ENCODE data around the gene STK17A. TPM values are rescaled to one million over a fixed set of nuclear protein-coding genes. Genes with fewer than 3 reads are reported as not detected.

The STK17A gene
- polyA plus RNA-seq, 1 donor from 2014 or later, result 7.9 TPM

DNA sequence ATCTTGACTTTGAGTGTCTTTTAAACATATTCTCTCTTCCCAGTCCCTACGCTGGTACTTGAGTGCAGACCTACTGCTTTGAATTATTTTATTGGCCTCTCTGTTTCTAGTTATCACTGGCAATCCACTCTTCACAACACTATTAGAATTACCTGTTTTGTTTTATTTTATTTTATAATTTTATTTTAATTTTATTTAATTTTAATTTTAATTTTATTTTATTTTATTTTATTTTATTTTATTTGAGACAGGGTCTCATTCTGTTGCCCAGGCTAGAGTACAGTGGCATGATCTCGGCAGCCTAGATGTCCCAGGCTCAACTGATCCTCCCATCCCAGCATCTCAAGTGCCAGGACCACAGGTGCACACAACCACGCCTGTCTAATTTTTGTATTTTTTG lies 6.8 kb downstream of the STK17A start:
- no peak overlapping the region for H3K9ac ChIP-seq (ENCODE audit: low read length)
- H3F3A ChIP-seq (ENCODE audit: insufficient read depth, low read length, poor library complexity, severe bottlenecking), result no peaks in the 10 kb centered on the region
- H3K27ac ChIP-seq (ENCODE audit: low read length), result no peak overlapping the region
- no peak overlapping the region for H3K4me3 ChIP-seq (ENCODE audit: low read length)
- peaks cover 44% of the 10 kb centered on the region for H3K79me2 ChIP-seq (replicated peaks; ENCODE audit: insufficient read depth, low read length)
- no peaks in the 10 kb centered on the region for H3K36me3 ChIP-seq (ENCODE audit: insufficient read depth, low read length)
- no peaks in the 10 kb centered on the region for H3K9me2 ChIP-seq (ENCODE audit: insufficient read depth, low read length)
- H3K9me3 ChIP-seq (ENCODE audit: low read length), result no peaks in the 10 kb centered on the region
- no peak overlapping the region for H2AFZ ChIP-seq (ENCODE audit: low read depth, low read length)
- no peak overlapping the region for H3K4me2 ChIP-seq (ENCODE audit: low read length)
- H4K20me1 ChIP-seq (ENCODE audit: insufficient read depth), result no peaks in the 10 kb centered on the region
- no peaks in the 10 kb centered on the region for H3K27me3 ChIP-seq (ENCODE audit: insufficient read depth, low read depth, low read length)
- TF ChIP-seq TAF1 (IDR thresholded peaks at IDR 0.05; ENCODE audit: low read depth), result no peak
- TF ChIP-seq, protein P1, sequence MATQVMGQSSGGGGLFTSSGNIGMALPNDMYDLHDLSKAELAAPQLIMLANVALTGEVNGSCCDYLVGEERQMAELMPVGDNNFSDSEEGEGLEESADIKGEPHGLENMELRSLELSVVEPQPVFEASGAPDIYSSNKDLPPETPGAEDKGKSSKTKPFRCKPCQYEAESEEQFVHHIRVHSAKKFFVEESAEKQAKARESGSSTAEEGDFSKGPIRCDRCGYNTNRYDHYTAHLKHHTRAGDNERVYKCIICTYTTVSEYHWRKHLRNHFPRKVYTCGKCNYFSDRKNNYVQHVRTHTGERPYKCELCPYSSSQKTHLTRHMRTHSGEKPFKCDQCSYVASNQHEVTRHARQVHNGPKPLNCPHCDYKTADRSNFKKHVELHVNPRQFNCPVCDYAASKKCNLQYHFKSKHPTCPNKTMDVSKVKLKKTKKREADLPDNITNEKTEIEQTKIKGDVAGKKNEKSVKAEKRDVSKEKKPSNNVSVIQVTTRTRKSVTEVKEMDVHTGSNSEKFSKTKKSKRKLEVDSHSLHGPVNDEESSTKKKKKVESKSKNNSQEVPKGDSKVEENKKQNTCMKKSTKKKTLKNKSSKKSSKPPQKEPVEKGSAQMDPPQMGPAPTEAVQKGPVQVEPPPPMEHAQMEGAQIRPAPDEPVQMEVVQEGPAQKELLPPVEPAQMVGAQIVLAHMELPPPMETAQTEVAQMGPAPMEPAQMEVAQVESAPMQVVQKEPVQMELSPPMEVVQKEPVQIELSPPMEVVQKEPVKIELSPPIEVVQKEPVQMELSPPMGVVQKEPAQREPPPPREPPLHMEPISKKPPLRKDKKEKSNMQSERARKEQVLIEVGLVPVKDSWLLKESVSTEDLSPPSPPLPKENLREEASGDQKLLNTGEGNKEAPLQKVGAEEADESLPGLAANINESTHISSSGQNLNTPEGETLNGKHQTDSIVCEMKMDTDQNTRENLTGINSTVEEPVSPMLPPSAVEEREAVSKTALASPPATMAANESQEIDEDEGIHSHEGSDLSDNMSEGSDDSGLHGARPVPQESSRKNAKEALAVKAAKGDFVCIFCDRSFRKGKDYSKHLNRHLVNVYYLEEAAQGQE (IDR thresholded peaks at IDR 0.05; ENCODE audit: borderline replicate concordance), result no peak
- TF ChIP-seq, protein P2, sequence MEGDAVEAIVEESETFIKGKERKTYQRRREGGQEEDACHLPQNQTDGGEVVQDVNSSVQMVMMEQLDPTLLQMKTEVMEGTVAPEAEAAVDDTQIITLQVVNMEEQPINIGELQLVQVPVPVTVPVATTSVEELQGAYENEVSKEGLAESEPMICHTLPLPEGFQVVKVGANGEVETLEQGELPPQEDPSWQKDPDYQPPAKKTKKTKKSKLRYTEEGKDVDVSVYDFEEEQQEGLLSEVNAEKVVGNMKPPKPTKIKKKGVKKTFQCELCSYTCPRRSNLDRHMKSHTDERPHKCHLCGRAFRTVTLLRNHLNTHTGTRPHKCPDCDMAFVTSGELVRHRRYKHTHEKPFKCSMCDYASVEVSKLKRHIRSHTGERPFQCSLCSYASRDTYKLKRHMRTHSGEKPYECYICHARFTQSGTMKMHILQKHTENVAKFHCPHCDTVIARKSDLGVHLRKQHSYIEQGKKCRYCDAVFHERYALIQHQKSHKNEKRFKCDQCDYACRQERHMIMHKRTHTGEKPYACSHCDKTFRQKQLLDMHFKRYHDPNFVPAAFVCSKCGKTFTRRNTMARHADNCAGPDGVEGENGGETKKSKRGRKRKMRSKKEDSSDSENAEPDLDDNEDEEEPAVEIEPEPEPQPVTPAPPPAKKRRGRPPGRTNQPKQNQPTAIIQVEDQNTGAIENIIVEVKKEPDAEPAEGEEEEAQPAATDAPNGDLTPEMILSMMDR (IDR thresholded peaks at IDR 0.05; ENCODE audit: poor library complexity, severe bottlenecking), result no peak
- TF ChIP-seq EP300 (conservative IDR thresholded peaks at IDR 0.05; ENCODE audit: poor library complexity, severe bottlenecking), result no peak
- TF ChIP-seq SMC3 (conservative IDR thresholded peaks at IDR 0.05; ENCODE audit: poor library complexity), result no peak

DNA sequence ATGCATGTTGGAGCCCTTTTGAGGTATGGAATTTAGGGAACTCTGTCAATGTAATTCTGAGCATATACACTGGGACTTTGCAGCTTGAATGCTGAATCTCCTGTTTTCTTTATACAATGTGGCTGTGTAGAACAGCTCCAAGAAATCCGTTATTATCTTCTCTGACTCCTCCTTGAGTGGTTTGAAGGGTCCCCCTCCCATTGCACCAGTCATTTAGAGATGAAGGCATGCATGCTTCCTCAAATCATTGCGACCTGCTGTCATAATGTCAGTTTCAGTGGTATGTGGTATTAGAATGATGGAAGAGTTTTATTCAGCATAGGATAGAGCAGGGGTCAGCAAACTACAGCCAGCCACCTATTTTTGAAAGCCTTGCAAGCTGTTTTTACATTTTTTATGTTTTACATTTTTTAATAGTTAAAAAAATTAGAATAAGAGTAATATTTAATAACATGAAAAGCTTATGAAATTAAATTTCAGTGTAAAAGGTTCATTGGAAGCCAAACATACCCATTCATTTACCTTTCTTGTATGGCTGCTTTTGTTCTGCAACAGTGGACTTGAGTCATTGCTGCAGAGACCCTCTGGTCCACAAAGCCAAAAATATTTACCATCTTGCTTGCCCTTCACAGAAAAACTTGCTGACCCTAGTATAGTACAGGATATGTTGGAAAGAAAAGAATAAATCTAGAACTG lies 8.1 kb downstream of the STK17A start:
- Histone ChIP-seq H4K20me1 (ENCODE audit: insufficient read depth) (no peaks in the 10 kb centered on the region), H3K9me2 (ENCODE audit: insufficient read depth, low read length) (no peaks in the 10 kb centered on the region), H3K27ac (ENCODE audit: low read length) (peak overlapping the region; percentile 42), H3K27me3 (ENCODE audit: insufficient read depth, low read depth, low read length) (no peaks in the 10 kb centered on the region), H3K4me3 (ENCODE audit: low read length) (peak overlapping the region; percentile 42), H3F3A (ENCODE audit: insufficient read depth, low read length, poor library complexity, severe bottlenecking) (no peaks in the 10 kb centered on the region), H3K36me3 (ENCODE audit: insufficient read depth, low read length) (no peaks in the 10 kb centered on the region), H3K9me3 (ENCODE audit: low read length) (no peaks in the 10 kb centered on the region), H3K9ac (ENCODE audit: low read length) (peak overlapping the region; percentile 5), H3K79me2 (replicated peaks; ENCODE audit: insufficient read depth, low read length) (peaks cover 36% of the 10 kb centered on the region), H2AFZ (ENCODE audit: low read depth, low read length) (no peak overlapping the region), H3K4me2 (ENCODE audit: low read length) (peak overlapping the region; percentile 25)
- no peak for TF ChIP-seq MXI1 (conservative IDR thresholded peaks at IDR 0.05; ENCODE audit: poor library complexity, severe bottlenecking)
- no peak for TF ChIP-seq RAD21 (conservative IDR thresholded peaks at IDR 0.05)
- TF ChIP-seq, protein P1 (IDR thresholded peaks at IDR 0.05; ENCODE audit: borderline replicate concordance), result no peak
- no peak for TF ChIP-seq TAF1 (IDR thresholded peaks at IDR 0.05; ENCODE audit: low read depth)
- peak; percentile 30 for TF ChIP-seq POLR2AphosphoS5 (IDR thresholded peaks at IDR 0.05)
- no peak for TF ChIP-seq SMC3 (conservative IDR thresholded peaks at IDR 0.05; ENCODE audit: poor library complexity)
- TF ChIP-seq, protein P2 (IDR thresholded peaks at IDR 0.05; ENCODE audit: poor library complexity, severe bottlenecking), result no peak
- peak; percentile 82 for TF ChIP-seq EP300 (conservative IDR thresholded peaks at IDR 0.05; ENCODE audit: poor library complexity, severe bottlenecking)
